Retina (tissue), 1 donor: ENCODE measurements around the gene AP5S1.
"Not testable (repeated sequence)": the region's sequence is repeated elsewhere in the genome, so short reads cannot be mapped to it uniquely, and the experiment has no call there.

ENCODE experiments used
- DNase-seq: peaks from one replicate; pipeline ENCODE4 v3.0.0-alpha.2; 2016

The AP5S1 gene

GRCh38 chr20:3794168-3794567 is 26.2 kb upstream of the AP5S1 start:
- DNase-seq = not testable (repeated sequence)

GRCh38 chr20:3794701-3795420 is 25.5 kb upstream of the AP5S1 start:
- no peak for DNase-seq

- peak; percentile 91 for DNase-seq
Observed at GRCh38 chr20:3795511-3796468, 24.6 kb upstream of the AP5S1 start, which contains the start of gene CDC25B. TSS of gene CDC25B (plus strand) at chr20:3796310. CDS start at chr20:3796532, 222 bp downstream.

GRCh38 chr20:3796477-3797225 is 23.7 kb upstream of the AP5S1 start:
- DNase-seq = no peak

- DNase-seq = no peak
Observed at GRCh38 chr20:3797226-3797545, 23.2 kb upstream of the AP5S1 start.

DNA sequence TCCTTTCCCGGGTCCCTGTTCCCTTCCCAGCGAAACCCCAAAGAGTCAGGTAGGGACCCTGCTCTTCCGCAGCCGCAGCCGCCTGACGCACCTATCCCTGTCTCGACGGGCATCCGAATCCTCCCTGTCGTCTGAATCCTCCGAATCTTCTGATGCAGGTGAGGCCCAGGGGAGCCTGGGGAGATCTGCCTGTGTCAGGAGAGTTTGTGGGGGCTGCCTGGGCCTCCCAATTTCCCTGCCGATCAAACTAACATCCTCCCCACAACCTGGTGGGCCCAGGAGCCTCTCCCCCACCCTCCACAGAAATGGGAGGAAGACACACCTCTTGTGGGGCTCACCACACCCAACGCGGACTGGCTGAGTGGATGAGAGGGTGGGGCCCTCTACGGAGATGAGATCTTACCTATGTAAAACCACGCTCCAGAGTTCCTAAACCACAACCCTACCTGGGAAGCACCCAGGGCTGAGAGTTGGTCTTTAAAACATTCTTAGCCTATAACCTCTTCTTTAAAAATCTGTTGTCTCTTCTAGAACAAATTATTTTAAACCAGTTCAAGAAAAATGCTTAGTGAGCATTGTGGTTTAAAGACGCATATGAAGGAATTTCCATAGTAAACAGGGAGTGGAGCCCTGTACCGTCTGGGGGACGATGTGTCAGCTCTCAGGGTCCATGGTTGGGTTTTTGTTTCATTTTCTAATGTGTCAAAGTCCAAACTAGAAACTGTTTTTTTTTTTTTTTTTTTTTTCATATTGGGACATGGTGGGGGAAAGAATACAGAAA is 22.6 kb upstream of the AP5S1 start:
- DNase-seq = no peak

DNA sequence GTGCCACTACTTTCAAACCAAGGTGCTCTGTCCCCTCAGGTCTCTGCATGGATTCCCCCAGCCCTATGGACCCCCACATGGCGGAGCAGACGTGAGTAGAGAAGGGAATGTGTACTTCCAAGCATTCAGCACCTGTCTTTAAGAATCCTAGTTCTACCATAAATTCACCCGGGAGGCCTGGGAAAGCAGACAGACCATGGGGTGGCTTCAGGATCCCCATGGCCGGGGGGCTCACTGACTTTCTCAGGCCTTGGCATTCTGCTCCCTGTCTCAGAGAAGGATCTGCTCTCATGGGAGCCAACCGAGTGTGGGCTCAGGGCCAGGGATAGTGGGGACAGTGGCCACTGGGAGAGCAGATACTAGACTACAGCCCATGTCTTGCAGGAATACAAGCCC is 22.0 kb upstream of the AP5S1 start:
- no peak for DNase-seq

GRCh38 chr20:3798908-3799248 is 21.5 kb upstream of the AP5S1 start:
- DNase-seq = no peak

DNA sequence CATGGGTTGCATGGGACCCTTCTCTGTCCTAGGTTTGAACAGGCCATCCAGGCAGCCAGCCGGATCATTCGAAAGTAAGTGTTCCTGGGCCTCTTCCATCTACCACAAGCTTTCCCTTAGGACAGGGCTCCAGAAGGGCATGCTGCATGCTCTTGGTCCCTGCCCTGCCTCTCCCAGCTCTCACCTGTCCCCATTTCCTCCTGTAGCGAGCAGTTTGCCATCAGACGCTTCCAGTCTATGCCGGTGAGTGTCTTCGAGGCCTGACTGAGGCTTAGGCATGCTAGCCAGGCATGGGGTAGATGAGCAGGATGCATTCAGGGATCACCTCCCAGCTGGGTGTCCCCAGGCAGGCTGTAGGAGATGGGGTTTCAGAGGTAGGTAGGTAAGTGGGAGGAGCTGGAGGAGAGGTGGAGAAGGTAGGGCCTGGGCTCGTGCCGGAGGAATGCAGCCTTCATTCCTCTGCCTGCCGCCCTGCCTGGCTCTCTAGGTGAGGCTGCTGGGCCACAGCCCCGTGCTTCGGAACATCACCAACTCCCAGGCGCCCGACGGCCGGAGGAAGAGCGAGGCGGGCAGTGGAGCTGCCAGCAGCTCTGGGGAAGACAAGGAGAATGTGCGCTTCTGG is 20.0 kb upstream of the AP5S1 start:
- no peak for DNase-seq

- DNase-seq = no peak
Observed at GRCh38 chr20:3800878-3801260, 19.5 kb upstream of the AP5S1 start.

- DNase-seq = no peak
Observed at GRCh38 chr20:3801299-3801698, 19.0 kb upstream of the AP5S1 start.

- no peak for DNase-seq
Observed at GRCh38 chr20:3801846-3802245, 18.5 kb upstream of the AP5S1 start.

- DNase-seq = no peak
Observed at GRCh38 chr20:3802524-3803239, 17.7 kb upstream of the AP5S1 start.

- DNase-seq = no peak
Observed at GRCh38 chr20:3803289-3803688, 17.1 kb upstream of the AP5S1 start.

DNA sequence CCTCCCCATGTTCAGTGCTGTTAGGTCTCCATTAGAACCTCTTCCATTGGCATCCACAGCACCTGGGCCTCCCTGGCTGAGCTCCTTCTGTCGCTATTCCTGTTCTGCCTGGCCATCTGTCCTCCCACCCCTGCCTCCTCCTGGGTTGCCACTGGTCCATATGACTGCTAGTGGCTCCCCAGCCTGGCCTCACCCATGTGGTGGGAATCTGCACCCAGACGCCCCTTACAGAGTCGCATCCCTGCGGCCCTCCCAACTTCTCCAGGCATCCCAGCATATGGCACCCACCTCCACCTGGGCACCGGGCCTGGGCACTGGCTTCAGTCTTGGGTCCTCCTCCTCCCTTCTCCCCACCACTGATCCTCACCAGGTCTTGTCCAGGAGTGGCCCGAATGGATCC is 16.5 kb upstream of the AP5S1 start:
- DNase-seq = no peak

GRCh38 chr20:3804254-3804751 is 16.0 kb upstream of the AP5S1 start:
- no peak for DNase-seq

- DNase-seq = no peak
Observed at GRCh38 chr20:3804781-3805180, 15.6 kb upstream of the AP5S1 start.

DNA sequence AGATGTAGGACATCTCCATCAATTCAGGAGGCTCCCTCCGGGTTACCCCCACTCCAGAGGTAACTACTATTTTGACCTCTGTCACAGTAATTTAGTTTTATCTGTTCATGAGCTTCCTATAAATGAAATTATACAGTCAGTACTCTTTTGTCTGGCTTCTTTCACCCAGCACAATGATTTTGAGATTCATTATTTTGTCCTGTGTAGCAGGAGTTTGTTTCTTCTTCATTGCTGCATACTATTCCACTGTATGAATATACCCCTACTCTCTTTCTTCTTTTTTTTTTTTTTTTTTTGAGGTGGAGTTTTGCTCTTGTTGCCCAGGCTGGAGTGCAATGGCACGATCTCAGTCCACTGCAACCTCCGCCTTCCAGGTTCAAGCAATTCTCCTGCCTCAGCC is 11.8 kb upstream of the AP5S1 start:
- DNase-seq = no peak

- peak; percentile 68 for DNase-seq
Observed at GRCh38 chr20:3811467-3812258, 8.7 kb upstream of the AP5S1 start.

- DNase-seq = no peak
Observed at GRCh38 chr20:3812259-3812681, 8.1 kb upstream of the AP5S1 start.
